ENCODE measurements around the gene RSPH10B.
"Not testable (repeated sequence)": the region's sequence is repeated elsewhere in the genome, so short reads cannot be mapped to it uniquely, and the experiment has no call there.

RSPH10B gene

GRCh38 chr7:5970347-5970911 lies at the start of gene RSPH10B:
TSS of gene RSPH10B (minus strand) at chr7:5970689. CDS start at chr7:5967116, 3,573 bp downstream.
- DNase-seq (ENCODE audit: low read depth in 4 of 4, low spot score in 1 of 4), result not testable (repeated sequence)

DNA sequence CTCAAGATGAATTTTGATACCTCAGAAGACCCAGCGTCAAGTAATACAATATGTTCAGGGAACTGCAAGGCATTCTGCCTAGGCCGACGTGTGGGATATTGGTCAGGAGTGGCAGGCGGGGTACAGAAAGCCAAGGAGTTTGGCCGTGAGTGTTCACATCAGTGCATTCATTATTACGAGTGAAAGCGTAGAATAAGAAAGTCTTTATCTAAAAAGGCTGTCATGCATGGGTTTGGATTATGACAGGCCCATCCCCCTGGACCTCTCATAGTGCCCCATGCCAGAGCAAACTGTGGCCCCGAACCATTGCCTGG lies 46.1 kb upstream of the RSPH10B start:
- no peak for DNase-seq (ENCODE audit: low read depth in 4 of 4, low spot score in 1 of 4)

DNA sequence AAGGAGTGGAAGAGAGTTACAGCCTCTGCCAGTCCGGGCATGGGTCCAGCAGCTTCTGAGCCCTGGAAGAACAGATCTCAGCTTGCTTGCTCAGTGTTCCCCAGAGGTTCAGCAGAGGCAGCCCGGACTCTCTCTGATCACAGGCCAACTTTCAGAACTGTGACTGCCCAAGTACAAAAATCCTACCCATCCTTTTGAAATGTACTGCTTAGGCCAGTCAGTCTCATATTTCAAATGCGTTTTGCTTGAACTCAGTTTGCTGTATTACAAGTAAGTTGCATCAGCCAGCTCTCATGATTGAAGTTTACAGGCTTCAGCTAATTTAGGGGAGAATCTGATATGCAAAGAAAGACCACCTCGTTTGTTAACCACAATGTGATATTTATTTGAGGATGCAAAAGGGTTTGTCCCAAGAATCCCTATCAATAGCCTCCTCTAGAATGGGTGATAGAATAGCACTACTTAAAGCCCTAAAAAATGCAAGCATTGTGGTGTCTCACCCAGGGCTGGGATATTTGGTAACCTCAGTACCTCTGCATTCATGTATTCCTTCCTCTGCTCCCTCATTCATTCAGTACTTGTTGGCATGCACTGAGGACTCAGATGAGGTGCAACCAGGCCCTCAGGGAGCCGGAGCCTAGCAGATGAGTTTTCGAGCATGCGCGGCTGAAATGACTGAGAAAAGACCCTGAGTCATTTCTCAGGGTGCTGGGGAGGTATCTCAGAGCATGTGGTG lies 45.6 kb upstream of the RSPH10B start:
- DNase-seq (ENCODE audit: low read depth in 4 of 4, low spot score in 1 of 4), result no peak

- DNase-seq (ENCODE audit: low read depth in 4 of 4, low spot score in 1 of 4), result no peak
These were observed 42.0 kb upstream of the RSPH10B start for GRCh38 chr7:6012355-6013104.

DNA sequence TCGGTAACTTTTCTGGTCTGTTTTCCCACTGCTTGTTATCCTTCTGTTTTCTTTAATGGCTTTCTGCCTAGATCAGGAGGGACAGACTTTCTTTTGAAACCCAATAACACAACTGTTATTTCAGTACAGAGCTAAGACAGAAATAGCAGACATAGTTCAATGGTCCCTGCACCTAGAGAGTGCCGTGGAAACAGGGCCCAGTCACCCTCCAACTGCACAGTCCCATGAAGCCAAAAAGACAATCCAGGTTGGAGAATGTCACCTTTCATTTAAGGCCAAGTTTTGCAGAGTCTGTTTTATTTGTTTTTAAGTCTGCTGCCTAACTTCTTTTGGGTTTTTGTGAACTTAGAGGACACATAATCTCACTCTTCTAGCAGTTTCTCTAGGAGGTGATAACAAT lies 41.1 kb upstream of the RSPH10B start:
- DNase-seq (ENCODE audit: low read depth in 4 of 4, low spot score in 1 of 4), result no peak

- not testable (repeated sequence) for DNase-seq (ENCODE audit: low read depth in 4 of 4, low spot score in 1 of 4)
These were observed 39.9 kb upstream of the RSPH10B start for GRCh38 chr7:6010370-6010769.

DNA sequence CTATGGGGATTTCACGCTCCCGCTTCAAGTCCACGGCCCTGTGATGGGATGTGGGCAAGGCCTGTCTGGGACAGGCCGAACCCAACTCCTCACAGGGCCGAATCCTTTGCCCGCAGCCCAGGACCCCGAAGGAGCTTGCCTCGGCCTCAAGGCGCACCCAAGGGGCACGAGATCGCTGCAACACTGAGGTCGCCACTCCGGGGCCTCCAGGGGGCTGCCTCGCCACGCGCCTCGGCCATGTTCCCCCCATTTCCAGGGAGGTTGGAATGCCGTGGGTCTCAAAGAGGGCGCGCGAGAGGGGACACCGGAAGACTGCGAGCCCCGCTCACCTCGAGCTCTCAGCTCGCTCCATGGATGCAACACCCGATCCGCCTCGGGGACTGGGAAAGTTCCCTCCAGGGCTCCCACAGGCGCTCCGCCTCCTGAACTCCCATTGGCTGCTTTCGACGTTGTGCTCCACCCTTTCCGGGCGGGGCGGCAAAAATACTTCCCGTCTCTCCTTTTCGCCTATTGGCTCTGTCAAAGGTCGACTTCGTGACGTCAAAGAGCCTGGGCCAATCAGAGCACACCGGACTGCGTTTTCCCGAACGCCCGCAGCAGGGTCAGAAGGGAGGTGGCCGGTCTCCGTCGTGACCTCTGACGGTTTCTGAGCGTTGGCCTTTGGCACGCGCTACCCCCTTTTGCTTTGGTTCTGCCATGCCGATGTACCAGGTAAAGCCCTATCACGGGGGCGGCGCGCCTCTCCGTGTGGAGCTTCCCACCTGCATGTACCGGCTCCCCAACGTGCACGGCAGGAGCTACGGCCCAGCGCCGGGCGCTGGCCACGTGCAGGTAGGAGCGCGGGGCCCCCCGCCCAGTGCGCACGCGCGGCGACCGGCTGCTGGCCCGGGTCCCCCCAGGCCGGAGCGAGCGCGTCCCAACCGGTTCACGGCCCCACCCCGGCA lies 38.5 kb upstream of the RSPH10B start, which contains the start of the genes AIMP2 and PMS2:
Gene AIMP2, plus strand, starts transcription at position 605 of the 944 bp plus-strand sequence. Its CDS starts 92 bp downstream, at position 697.
Gene PMS2, minus strand, starts transcription at position 382 of the 944 bp plus-strand sequence. Its CDS starts 30 bp downstream, at position 352.
- peak; percentile 89 to 96 (median 94) for DNase-seq (ENCODE audit: low read depth in 4 of 4, low spot score in 1 of 4)

DNA sequence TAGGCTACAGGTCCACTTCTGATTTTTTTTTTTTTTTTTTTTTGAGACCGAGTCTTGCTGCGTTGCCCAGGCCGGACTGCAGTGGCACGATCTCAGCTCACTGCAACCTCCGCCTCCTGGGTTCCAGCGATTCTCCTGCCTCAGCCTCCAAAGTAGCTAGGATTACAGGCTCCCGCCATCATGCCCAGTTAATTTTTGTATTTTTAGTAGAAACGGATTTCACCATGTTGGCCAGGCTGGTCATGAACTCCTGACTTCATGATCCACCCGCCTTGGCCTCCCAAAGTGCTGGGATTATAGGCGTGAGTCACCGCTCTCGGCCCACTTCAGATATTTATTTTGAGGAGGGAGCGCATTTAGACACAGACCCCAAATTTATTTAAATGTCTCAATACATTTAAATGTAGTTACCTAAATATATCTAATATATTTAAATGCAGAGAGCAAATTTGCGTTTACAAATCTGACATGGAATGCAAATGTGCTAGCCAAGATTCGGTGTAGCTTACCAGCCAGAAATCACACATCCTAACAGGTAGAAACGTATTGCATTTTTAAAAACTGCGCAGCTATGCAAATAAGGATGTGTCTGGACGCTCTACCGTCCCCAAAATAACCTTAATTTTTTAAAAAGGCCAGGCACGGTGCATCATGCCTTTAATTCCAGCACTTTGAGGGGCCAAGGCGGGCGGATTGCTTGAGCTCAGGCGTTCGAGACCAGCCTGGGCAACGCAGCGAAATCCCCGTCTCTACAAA lies 37.5 kb upstream of the RSPH10B start:
- DNase-seq (ENCODE audit: low read depth in 4 of 4, low spot score in 1 of 4), result not testable (repeated sequence)

GRCh38 chr7:6007386-6007785 lies 36.9 kb upstream of the RSPH10B start:
- no peak for DNase-seq (ENCODE audit: low read depth in 4 of 4, low spot score in 1 of 4)

DNA sequence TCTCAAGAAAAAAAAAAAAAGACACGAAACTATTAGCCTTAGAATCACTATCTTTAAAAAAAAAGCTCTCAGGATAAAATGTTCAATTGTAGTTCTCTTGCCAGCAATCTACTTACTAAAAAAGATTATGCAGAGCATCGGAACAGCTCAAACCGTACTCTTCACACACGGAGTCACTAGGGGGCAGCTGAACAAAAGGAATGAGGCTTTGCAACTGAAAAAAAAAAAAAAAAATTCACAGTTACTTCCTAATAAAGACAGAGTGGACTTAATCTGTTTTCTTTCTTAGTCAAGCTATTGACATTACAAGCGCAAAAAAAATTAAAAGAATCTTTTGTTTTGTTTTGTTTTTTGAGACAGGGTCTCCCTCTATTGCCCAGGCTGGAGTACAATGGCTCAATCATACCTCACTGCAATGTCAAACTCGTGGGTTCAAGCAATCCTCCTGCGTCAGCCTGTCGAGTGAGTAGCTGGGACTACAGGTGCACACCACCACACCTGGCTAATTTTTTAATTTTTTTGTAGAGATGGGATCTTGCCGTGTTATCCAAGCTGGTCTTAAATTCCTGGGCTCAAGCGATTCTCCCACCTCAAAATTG lies 26.8 kb upstream of the RSPH10B start:
- peak in 1 of 4 experiments; percentile 7 for DNase-seq (ENCODE audit: low read depth in 4 of 4, low spot score in 1 of 4)

GRCh38 chr7:5987061-5987460 lies 16.6 kb upstream of the RSPH10B start:
- DNase-seq (ENCODE audit: low read depth in 4 of 4, low spot score in 1 of 4), result not testable (repeated sequence)

GRCh38 chr7:5979680-5980314 lies 9.3 kb upstream of the RSPH10B start:
- DNase-seq (ENCODE audit: low read depth in 4 of 4, low spot score in 1 of 4), result not testable (repeated sequence)

GRCh38 chr7:5973580-5973979 lies 3.1 kb upstream of the RSPH10B start:
- DNase-seq (ENCODE audit: low read depth in 4 of 4, low spot score in 1 of 4), result not testable (repeated sequence)

DNA sequence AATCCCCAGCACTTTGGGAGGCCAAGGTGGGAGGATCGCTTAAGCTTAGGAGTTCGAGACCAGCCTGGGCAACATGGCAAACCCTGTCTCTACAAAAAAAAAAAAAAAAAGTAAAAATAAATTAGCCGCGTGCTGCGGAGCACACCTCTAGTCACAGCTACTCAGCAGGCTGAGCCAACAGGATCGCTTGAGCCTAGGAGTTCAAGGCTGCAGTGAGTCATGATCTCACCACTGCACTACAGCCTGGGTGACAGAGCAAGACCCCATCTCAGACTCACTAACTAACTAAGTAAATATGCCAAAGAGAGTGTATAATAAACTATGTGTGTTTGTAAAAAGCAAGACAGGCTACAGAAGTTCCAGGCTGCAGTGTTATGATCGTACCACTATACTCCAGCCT lies 6.7 kb downstream of the RSPH10B start:
- DNase-seq (ENCODE audit: low read depth in 4 of 4, low spot score in 1 of 4), result not testable (repeated sequence)

GRCh38 chr7:5963205-5963604 lies 7.3 kb downstream of the RSPH10B start:
- DNase-seq (ENCODE audit: low read depth in 4 of 4, low spot score in 1 of 4), result not testable (repeated sequence)

- not testable (repeated sequence) for DNase-seq (ENCODE audit: low read depth in 4 of 4, low spot score in 1 of 4)
These were observed 35.5 kb downstream of the RSPH10B start for GRCh38 chr7:5934945-5935450.

DNA sequence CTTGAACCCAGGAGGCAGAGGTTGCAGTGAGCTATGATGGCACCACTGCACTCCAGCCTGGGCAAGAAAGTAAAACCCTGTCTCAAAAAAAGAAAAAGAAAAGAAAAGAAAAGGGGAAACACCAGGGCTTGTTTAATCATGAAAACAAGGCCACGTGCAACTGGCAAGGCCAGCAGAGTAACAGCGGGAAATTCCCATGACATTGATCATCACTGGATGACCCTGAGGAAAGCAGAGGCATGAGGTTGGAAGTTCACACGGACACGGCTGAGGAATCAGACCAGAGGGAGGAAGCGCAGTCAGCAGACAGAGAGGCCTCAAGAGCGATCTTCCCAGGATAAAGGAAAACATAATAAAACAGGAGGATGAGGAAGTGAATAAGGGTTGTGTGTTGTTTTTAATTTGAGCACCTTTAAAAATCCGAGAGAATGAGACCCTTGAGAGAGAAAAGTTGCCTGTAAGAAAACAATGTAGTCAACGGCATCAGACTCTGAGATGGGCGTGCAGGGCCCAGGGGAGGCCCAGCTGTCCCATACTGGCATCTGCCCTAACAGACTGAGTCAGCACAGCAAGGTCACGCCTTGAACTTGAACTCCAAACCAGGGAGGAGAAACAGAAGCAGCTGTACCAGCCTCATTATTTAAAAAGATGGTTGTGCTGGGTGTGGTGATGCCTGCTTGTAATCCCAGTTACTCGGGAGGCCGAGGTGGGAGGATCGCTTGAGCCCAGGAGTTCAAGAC lies 38.4 kb downstream of the RSPH10B start:
- DNase-seq (ENCODE audit: low read depth in 4 of 4, low spot score in 1 of 4), result not testable (repeated sequence)

- not testable (repeated sequence) for DNase-seq (ENCODE audit: low read depth in 4 of 4, low spot score in 1 of 4)
These were observed 39.2 kb downstream of the RSPH10B start for GRCh38 chr7:5931250-5931649.

All from stimulated activated CD4-positive, alpha-beta T cell treated with anti-CD3 and anti-CD28 coated beads, Interleukin-1b, Interleukin-23, amount 100 ng/mL, for 24 hours (primary cell).